ENCODE results near the gene CADPS2. TPM values are rescaled to one million over a fixed set of nuclear protein-coding genes. Genes with fewer than 3 reads are reported as not detected.
"Not testable (repeated sequence)": the region's sequence is repeated elsewhere in the genome, so short reads cannot be mapped to it uniquely, and the experiment has no call there.

Gene CADPS2
- total RNA-seq, 1 donor from 2014 or later: 0.22 TPM

GRCh38 chr7:122291189-122291588 lies 595.1 kb downstream of the CADPS2 start:
- H3K4me1 Mint-ChIP-seq (ENCODE audit: low read depth, unreplicated experiment): no peaks in the 10 kb centered on the region
- peaks cover 24% of the 10 kb centered on the region for H3K36me3 Mint-ChIP-seq (ENCODE audit: unreplicated experiment)
- TF ChIP-seq CTCF (IDR thresholded peaks at IDR 0.05; ENCODE audit: partially characterized antibody, unreplicated experiment): no peak
- H3K27ac Mint-ChIP-seq (ENCODE audit: unreplicated experiment): no peak overlapping the region
- H3K9me3 Mint-ChIP-seq (ENCODE audit: unreplicated experiment): no peaks in the 10 kb centered on the region
- no peak for DNase-seq
- H3K27me3 Mint-ChIP-seq (ENCODE audit: unreplicated experiment): no peaks in the 10 kb centered on the region
- H3K4me3 Mint-ChIP-seq (ENCODE audit: unreplicated experiment): no peak overlapping the region

GRCh38 chr7:122290476-122290875 lies 595.8 kb downstream of the CADPS2 start:
- TF ChIP-seq CTCF (IDR thresholded peaks at IDR 0.05; ENCODE audit: partially characterized antibody, unreplicated experiment): no peak
- Mint-ChIP-seq H3K36me3 (ENCODE audit: unreplicated experiment) (peaks cover 24% of the 10 kb centered on the region), H3K27ac (ENCODE audit: unreplicated experiment) (no peak overlapping the region), H3K4me1 (ENCODE audit: low read depth, unreplicated experiment) (no peaks in the 10 kb centered on the region), H3K4me3 (ENCODE audit: unreplicated experiment) (no peak overlapping the region), H3K27me3 (ENCODE audit: unreplicated experiment) (no peaks in the 10 kb centered on the region), H3K9me3 (ENCODE audit: unreplicated experiment) (no peaks in the 10 kb centered on the region)
- no peak for DNase-seq

- H3K4me3 Mint-ChIP-seq (ENCODE audit: unreplicated experiment): no peak overlapping the region
- H3K27ac Mint-ChIP-seq (ENCODE audit: unreplicated experiment): no peak overlapping the region
- DNase-seq: no peak
- no peaks in the 10 kb centered on the region for H3K4me1 Mint-ChIP-seq (ENCODE audit: low read depth, unreplicated experiment)
- no peaks in the 10 kb centered on the region for H3K9me3 Mint-ChIP-seq (ENCODE audit: unreplicated experiment)
- TF ChIP-seq CTCF (IDR thresholded peaks at IDR 0.05; ENCODE audit: partially characterized antibody, unreplicated experiment): no peak
- H3K36me3 Mint-ChIP-seq (ENCODE audit: unreplicated experiment): peaks cover 24% of the 10 kb centered on the region
- no peaks in the 10 kb centered on the region for H3K27me3 Mint-ChIP-seq (ENCODE audit: unreplicated experiment)
Observed at GRCh38 chr7:122289426-122289825, 596.8 kb downstream of the CADPS2 start.

- not testable (repeated sequence) for DNase-seq; H3K9me3 Mint-ChIP-seq (ENCODE audit: unreplicated experiment); H3K36me3 Mint-ChIP-seq (ENCODE audit: unreplicated experiment); H3K4me1 Mint-ChIP-seq (ENCODE audit: low read depth, unreplicated experiment); H3K27ac Mint-ChIP-seq (ENCODE audit: unreplicated experiment); H3K27me3 Mint-ChIP-seq (ENCODE audit: unreplicated experiment); H3K4me3 Mint-ChIP-seq (ENCODE audit: unreplicated experiment)
Observed at GRCh38 chr7:122284608-122285007, 601.7 kb downstream of the CADPS2 start.

- Mint-ChIP-seq H3K4me3 (ENCODE audit: unreplicated experiment) (no peak overlapping the region), H3K27me3 (ENCODE audit: unreplicated experiment) (no peaks in the 10 kb centered on the region), H3K9me3 (ENCODE audit: unreplicated experiment) (peaks cover under 1% of the 10 kb centered on the region), H3K4me1 (ENCODE audit: low read depth, unreplicated experiment) (peaks cover 4% of the 10 kb centered on the region), H3K36me3 (ENCODE audit: unreplicated experiment) (no peaks in the 10 kb centered on the region), H3K27ac (ENCODE audit: unreplicated experiment) (no peak overlapping the region)
- no peak for TF ChIP-seq CTCF (IDR thresholded peaks at IDR 0.05; ENCODE audit: partially characterized antibody, unreplicated experiment)
- DNase-seq: no peak
Observed at GRCh38 chr7:122273117-122273516, 613.1 kb downstream of the CADPS2 start.

GRCh38 chr7:122269241-122269640 lies 617.0 kb downstream of the CADPS2 start:
- Mint-ChIP-seq H3K9me3 (ENCODE audit: unreplicated experiment) (peaks cover 2% of the 10 kb centered on the region), H3K36me3 (ENCODE audit: unreplicated experiment) (peaks cover under 1% of the 10 kb centered on the region), H3K27me3 (ENCODE audit: unreplicated experiment) (no peaks in the 10 kb centered on the region), H3K4me3 (ENCODE audit: unreplicated experiment) (no peak overlapping the region), H3K4me1 (ENCODE audit: low read depth, unreplicated experiment) (peaks cover 11% of the 10 kb centered on the region), H3K27ac (ENCODE audit: unreplicated experiment) (no peak overlapping the region)
- no peak for TF ChIP-seq CTCF (IDR thresholded peaks at IDR 0.05; ENCODE audit: partially characterized antibody, unreplicated experiment)
- DNase-seq: no peak
